Urinary bladder (tissue), 4 donors: Measurements from ENCODE around the gene ZNF385B. TPM values are rescaled to one million over a fixed set of nuclear protein-coding genes. Genes with fewer than 3 reads are reported as not detected.
"Not testable (repeated sequence)": the region's sequence is repeated elsewhere in the genome, so short reads cannot be mapped to it uniquely, and the experiment has no call there.

Experiments
- DNase-seq: peaks from one replicate; pipeline ENCODE4 v3.0.0-alpha.2; 2015; ENCODE audit errors: extremely low spot score
- H3K27ac ChIP-seq: one replicate; pipeline ENCODE4 v1.5.1; 2013; ENCODE audit warnings: low read depth, mild to moderate bottlenecking, moderate library complexity
- H3K36me3 ChIP-seq: one replicate; pipeline ENCODE4 v1.6.1; 2013; ENCODE audit warnings: mild to moderate bottlenecking, moderate library complexity; ENCODE audit not compliant: insufficient read depth
- H3K4me1 ChIP-seq: one replicate; pipeline ENCODE4 v1.6.1; 2013; ENCODE audit warnings: mild to moderate bottlenecking, moderate library complexity; ENCODE audit not compliant: insufficient read depth
- H3K4me3 ChIP-seq: one replicate; pipeline ENCODE4 v1.5.1; 2013; ENCODE audit warnings: low read depth, low read length
- WGBS: extraction: QIAGEN DNeasy Blood & Tissue Kit; methylation state at CpG from one replicate; pipeline ENCODE4 v1.1.7; 2013; 5-methylcytosine and 5-hydroxymethylcytosine counted together
- polyA plus RNA-seq: library from polyadenylated mRNA; stranded (reverse); fragments of 200-250 nt; gene quantifications from one replicate; pipeline ENCODE4 v1.2.3, GENCODE V29; 2013
- total RNA-seq: library from RNA; depleted of rRNA; stranded (reverse); fragments of >200 nt; gene quantifications from one replicate; pipeline ENCODE4 v1.2.3, GENCODE V29; 2014
- donor health status: healthy with polysubstance abuse.
- donor health status: healthy.

The ZNF385B gene
- total and polyA plus RNA-seq, 2 donors: 0.47 to 2.5 TPM

GRCh38 chr2:179467960-179468359, 393.5 kb downstream of the ZNF385B start:
- no peak for DNase-seq
- Histone ChIP-seq H3K4me3 (no peak overlapping the region), H3K27ac (no peak overlapping the region), H3K36me3 (no peaks in the 10 kb centered on the region), H3K4me1 (no peaks in the 10 kb centered on the region)
- 95% methylated on average over 1 of the region's 1 CpG for WGBS

GRCh38 chr2:179467111-179467510, 394.3 kb downstream of the ZNF385B start:
- Histone ChIP-seq H3K27ac (no peak overlapping the region), H3K4me3 (no peak overlapping the region), H3K4me1 (no peaks in the 10 kb centered on the region), H3K36me3 (no peaks in the 10 kb centered on the region)
- no peak for DNase-seq

- DNase-seq: no peak
- H3K4me3 ChIP-seq: no peak overlapping the region
- no peaks in the 10 kb centered on the region for H3K36me3 ChIP-seq
- H3K27ac ChIP-seq: no peak overlapping the region
- no peaks in the 10 kb centered on the region for H3K4me1 ChIP-seq
Measured at GRCh38 chr2:179461420-179461819, 400.0 kb downstream of the ZNF385B start.

GRCh38 chr2:179460181-179460929, 401.1 kb downstream of the ZNF385B start:
- 59% methylated on average over 4 of the region's 4 CpGs for WGBS
- H3K4me1 ChIP-seq: no peaks in the 10 kb centered on the region
- no peak overlapping the region for H3K4me3 ChIP-seq
- no peaks in the 10 kb centered on the region for H3K36me3 ChIP-seq
- H3K27ac ChIP-seq: no peak overlapping the region
- DNase-seq: no peak

GRCh38 chr2:179458113-179458512, 403.3 kb downstream of the ZNF385B start:
- H3K4me3 ChIP-seq, H3K27ac ChIP-seq, H3K4me1 ChIP-seq, DNase-seq, H3K36me3 ChIP-seq: not testable (repeated sequence)
- WGBS: 89% methylated on average over 5 of the region's 5 CpGs

GRCh38 chr2:179455824-179456223, 405.6 kb downstream of the ZNF385B start:
- Histone ChIP-seq H3K27ac (no peak overlapping the region), H3K4me3 (no peak overlapping the region), H3K36me3 (no peaks in the 10 kb centered on the region), H3K4me1 (no peaks in the 10 kb centered on the region)
- WGBS: 82% methylated on average over 4 of the region's 4 CpGs
- DNase-seq: no peak

GRCh38 chr2:179455172-179455524, 406.3 kb downstream of the ZNF385B start:
- Histone ChIP-seq H3K4me1 (no peaks in the 10 kb centered on the region), H3K36me3 (no peaks in the 10 kb centered on the region), H3K4me3 (no peak overlapping the region), H3K27ac (no peak overlapping the region)
- 79% methylated on average over 4 of the region's 4 CpGs for WGBS
- DNase-seq: no peak

GRCh38 chr2:179454443-179455171, 406.8 kb downstream of the ZNF385B start:
- no peak for DNase-seq
- H3K36me3 ChIP-seq: no peaks in the 10 kb centered on the region
- no peaks in the 10 kb centered on the region for H3K4me1 ChIP-seq
- no peak overlapping the region for H3K4me3 ChIP-seq
- no peak overlapping the region for H3K27ac ChIP-seq

GRCh38 chr2:179449010-179449409, 412.4 kb downstream of the ZNF385B start:
- no peak for DNase-seq
- Histone ChIP-seq H3K4me3 (no peak overlapping the region), H3K27ac (no peak overlapping the region), H3K36me3 (no peaks in the 10 kb centered on the region), H3K4me1 (no peaks in the 10 kb centered on the region)
- 87% methylated on average over 4 of the region's 4 CpGs for WGBS

- 46% methylated on average over 1 of the region's 1 CpG for WGBS
- H3K36me3 ChIP-seq: no peaks in the 10 kb centered on the region
- no peak overlapping the region for H3K27ac ChIP-seq
- no peak overlapping the region for H3K4me3 ChIP-seq
- DNase-seq: no peak
- H3K4me1 ChIP-seq: peaks cover 4% of the 10 kb centered on the region
Measured at GRCh38 chr2:179447839-179448447, 413.5 kb downstream of the ZNF385B start.

- DNase-seq: no peak
- H3K4me3 ChIP-seq: no peak overlapping the region
- H3K4me1 ChIP-seq: peaks cover 4% of the 10 kb centered on the region
- no peaks in the 10 kb centered on the region for H3K36me3 ChIP-seq
- no peak overlapping the region for H3K27ac ChIP-seq
Measured at GRCh38 chr2:179447421-179447820, 414.0 kb downstream of the ZNF385B start.

GRCh38 chr2:179446476-179447141, 414.8 kb downstream of the ZNF385B start:
- Histone ChIP-seq H3K4me3 (no peak overlapping the region), H3K4me1 (peaks cover 4% of the 10 kb centered on the region), H3K36me3 (no peaks in the 10 kb centered on the region), H3K27ac (no peak overlapping the region)
- DNase-seq: no peak
- 25% methylated on average over 1 of the region's 1 CpG for WGBS

GRCh38 chr2:179444056-179444455, 417.4 kb downstream of the ZNF385B start:
- WGBS: 56% methylated on average over 3 of the region's 3 CpGs
- H3K27ac ChIP-seq: no peak overlapping the region
- no peak for DNase-seq
- H3K4me3 ChIP-seq: no peak overlapping the region
- H3K36me3 ChIP-seq: no peaks in the 10 kb centered on the region
- peaks cover 4% of the 10 kb centered on the region for H3K4me1 ChIP-seq

GRCh38 chr2:179443180-179443579, 418.2 kb downstream of the ZNF385B start:
- Histone ChIP-seq H3K4me1 (peaks cover 4% of the 10 kb centered on the region), H3K27ac (no peak overlapping the region), H3K4me3 (no peak overlapping the region), H3K36me3 (no peaks in the 10 kb centered on the region)
- WGBS: 56% methylated on average over 12 of the region's 12 CpGs
- no peak for DNase-seq
